SK-N-SH treated with all-trans-retinoic acid at 6 μM for 48 hours (cell line): ENCODE data around the gene SDC4.

ENCODE experiments used
- ARNTL ChIP-seq: fragments of 450-650 bp; formaldehyde crosslinking; IDR thresholded peaks from 2 replicates; pipeline ENCODE4 v1.5.0; 2020; ENCODE audit warnings: low read depth, mild to moderate bottlenecking, moderate library complexity, borderline replicate concordance
- CREB5 ChIP-seq: fragments of 250-450 bp; sonication (Bioruptor Pico); IDR thresholded peaks from 2 replicates; pipeline ENCODE4 v1.5.1; 2020; ENCODE audit warnings: low read depth, mild to moderate bottlenecking, moderate library complexity
- CSRNP3 ChIP-seq: fragments of 250-450 bp; sonication (Bioruptor Pico); IDR thresholded peaks from 2 replicates; pipeline ENCODE4 v1.5.1; 2021; ENCODE audit warnings: mild to moderate bottlenecking, moderate library complexity
- ESRRG ChIP-seq: fragments of 250-450 bp; sonication (Bioruptor Pico); IDR thresholded peaks from 2 replicates; pipeline ENCODE4 v1.6.1; 2021; ENCODE audit warnings: mild to moderate bottlenecking
- RARB ChIP-seq: fragments of 250-450 bp; sonication (Bioruptor Pico); IDR thresholded peaks from 2 replicates; pipeline ENCODE4 v1.8.0; 2021; ENCODE audit warnings: mild to moderate bottlenecking, moderate library complexity
- ZFP3 ChIP-seq: fragments of 250-450 bp; sonication (Bioruptor Pico); IDR thresholded peaks from 2 replicates; pipeline ENCODE4 v1.5.0; 2020; ENCODE audit warnings: mild to moderate bottlenecking, moderate library complexity
- ZFP30 ChIP-seq: fragments of 450-650 bp; formaldehyde crosslinking; IDR thresholded peaks from 2 replicates; pipeline ENCODE4 v1.5.0; 2022; ENCODE audit warnings: mild to moderate bottlenecking, moderate library complexity
- ZNF70 ChIP-seq: fragments of 450-650 bp; formaldehyde crosslinking; IDR thresholded peaks from 2 replicates; pipeline ENCODE4 v1.5.0; 2020; ENCODE audit warnings: mild to moderate bottlenecking, moderate library complexity

- TF ChIP-seq ZFP30, result no peak
- TF ChIP-seq ESRRG (CRISPR knock-in tag), result no peak
- no peak for TF ChIP-seq RARB (CRISPR knock-in tag)
- TF ChIP-seq ZNF70, result no peak
- no peak for TF ChIP-seq ZFP3 (CRISPR knock-in tag)
- no peak for TF ChIP-seq CREB5
- no peak for TF ChIP-seq CSRNP3 (CRISPR knock-in tag)
- no peak for TF ChIP-seq ARNTL
Observed at GRCh38 chr20:45395114-45395415, 46.8 kb upstream of the SDC4 start.
